ENCODE data around the gene TMEM183A. TPM values are rescaled to one million over a fixed set of nuclear protein-coding genes. Genes with fewer than 3 reads are reported as not detected.

Gene TMEM183A
- polyA plus RNA-seq, 1 of the 3 experiments (the other 2 are of a cell fraction), result 47.9 TPM

DNA sequence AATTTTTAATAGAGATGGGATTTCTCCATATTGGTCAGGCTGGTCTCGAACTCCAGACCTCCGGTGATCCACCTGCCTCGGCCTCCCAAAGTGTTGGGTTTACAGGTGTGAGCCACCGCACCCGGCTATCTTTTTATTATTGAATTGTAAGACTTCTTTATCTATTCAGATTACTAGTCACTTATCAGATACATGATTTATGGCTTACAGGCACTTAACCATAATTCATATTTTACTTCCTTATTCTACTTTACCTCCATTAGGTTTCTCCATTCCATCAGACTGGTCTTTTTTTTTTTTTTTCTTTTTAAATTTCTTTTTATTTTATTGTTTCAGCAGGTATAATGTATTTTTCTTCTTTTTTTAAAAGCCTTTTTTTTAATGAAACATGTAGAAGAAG lies 4.4 kb downstream of the TMEM183A start:
- CTCF ChIA-PET, result interaction anchor here (0.7 kb wide), 1 partner anchor 15 kb away, joined by 3 read pairs; the partner anchor contains the start of gene PPFIA4
- no peaks in the 10 kb centered on the region for H3K9me2 ChIP-seq
- H3K27ac ChIP-seq (ENCODE audit: low read depth in 2 of 2, low read length in 1 of 2), result no peak overlapping the region
- POLR2A ChIA-PET, result no interaction called here
- no peaks in the 10 kb centered on the region for H3K27me3 ChIP-seq (ENCODE audit: insufficient read depth)
- no peak overlapping the region for H3K4me3 ChIP-seq (ENCODE audit: low read depth in 2 of 2, low read length in 1 of 2)
- no peak overlapping the region for H2AFZ ChIP-seq (ENCODE audit: low read depth)
- DNase-seq, result no peak
- WGBS (ENCODE audit: low lambda C conversion rate), result 98% methylated on average over 5 of the region's 5 CpGs
- peaks cover 6% of the 10 kb centered on the region in 2 experiments; a peak in 3 of 4 replicates for H3K4me1 ChIP-seq (ENCODE audit: control insufficient read depth in 1 of 2, insufficient read depth in 2 of 2, low read depth in 1 of 2, low read length in 1 of 2)
- no peaks in the 10 kb centered on the region; the same call in 1 of the 2 replicates for H4K20me1 ChIP-seq (ENCODE audit: insufficient read depth)
- peaks cover 82% of the 10 kb centered on the region for H3K79me2 ChIP-seq (ENCODE audit: insufficient read depth)
- H3K36me3 ChIP-seq (replicated peaks in 1 of 2; ENCODE audit: control insufficient read depth in 1 of 2, insufficient read depth in 2 of 2, low read length in 1 of 2), result peaks cover 55 to 62% of the 10 kb centered on the region in 2 experiments
- TF ChIP-seq, protein P1, sequence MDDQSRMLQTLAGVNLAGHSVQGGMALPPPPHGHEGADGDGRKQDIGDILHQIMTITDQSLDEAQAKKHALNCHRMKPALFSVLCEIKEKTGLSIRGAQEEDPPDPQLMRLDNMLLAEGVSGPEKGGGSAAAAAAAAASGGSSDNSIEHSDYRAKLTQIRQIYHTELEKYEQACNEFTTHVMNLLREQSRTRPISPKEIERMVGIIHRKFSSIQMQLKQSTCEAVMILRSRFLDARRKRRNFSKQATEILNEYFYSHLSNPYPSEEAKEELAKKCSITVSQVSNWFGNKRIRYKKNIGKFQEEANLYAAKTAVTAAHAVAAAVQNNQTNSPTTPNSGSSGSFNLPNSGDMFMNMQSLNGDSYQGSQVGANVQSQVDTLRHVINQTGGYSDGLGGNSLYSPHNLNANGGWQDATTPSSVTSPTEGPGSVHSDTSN (IDR thresholded peaks at IDR 0.05), result no peak
- TF ChIP-seq EZH2phosphoT487 (IDR thresholded peaks at IDR 0.05; ENCODE audit: borderline replicate concordance, low read depth), result no peak
- no peak for TF ChIP-seq JUND (IDR thresholded peaks at IDR 0.05)
- no peak for TF ChIP-seq MXI1 (IDR thresholded peaks at IDR 0.05; ENCODE audit: low read depth, low read length)
- TF ChIP-seq ELF1 (IDR thresholded peaks at IDR 0.05), result no peak
- no peak for TF ChIP-seq MAX (IDR thresholded peaks at IDR 0.05; ENCODE audit: low read depth)
- TF ChIP-seq TAF1 (IDR thresholded peaks at IDR 0.05; ENCODE audit: borderline replicate concordance, low read depth, low read length), result no peak
- no peak for TF ChIP-seq RFX5 (IDR thresholded peaks at IDR 0.05; ENCODE audit: low read length)
- no peak for TF ChIP-seq NRF1 (IDR thresholded peaks at IDR 0.05; ENCODE audit: low read depth, low read length)
- TF ChIP-seq, protein P2, sequence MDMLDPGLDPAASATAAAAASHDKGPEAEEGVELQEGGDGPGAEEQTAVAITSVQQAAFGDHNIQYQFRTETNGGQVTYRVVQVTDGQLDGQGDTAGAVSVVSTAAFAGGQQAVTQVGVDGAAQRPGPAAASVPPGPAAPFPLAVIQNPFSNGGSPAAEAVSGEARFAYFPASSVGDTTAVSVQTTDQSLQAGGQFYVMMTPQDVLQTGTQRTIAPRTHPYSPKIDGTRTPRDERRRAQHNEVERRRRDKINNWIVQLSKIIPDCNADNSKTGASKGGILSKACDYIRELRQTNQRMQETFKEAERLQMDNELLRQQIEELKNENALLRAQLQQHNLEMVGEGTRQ (IDR thresholded peaks at IDR 0.05; ENCODE audit: borderline replicate concordance, low read depth, low read length), result no peak
- no peak for TF ChIP-seq USF1 (IDR thresholded peaks at IDR 0.05; ENCODE audit: borderline replicate concordance, low read depth)
- TF ChIP-seq CHD2 (IDR thresholded peaks at IDR 0.05; ENCODE audit: low read length, partially characterized antibody), result no peak
- TF ChIP-seq, protein P3, sequence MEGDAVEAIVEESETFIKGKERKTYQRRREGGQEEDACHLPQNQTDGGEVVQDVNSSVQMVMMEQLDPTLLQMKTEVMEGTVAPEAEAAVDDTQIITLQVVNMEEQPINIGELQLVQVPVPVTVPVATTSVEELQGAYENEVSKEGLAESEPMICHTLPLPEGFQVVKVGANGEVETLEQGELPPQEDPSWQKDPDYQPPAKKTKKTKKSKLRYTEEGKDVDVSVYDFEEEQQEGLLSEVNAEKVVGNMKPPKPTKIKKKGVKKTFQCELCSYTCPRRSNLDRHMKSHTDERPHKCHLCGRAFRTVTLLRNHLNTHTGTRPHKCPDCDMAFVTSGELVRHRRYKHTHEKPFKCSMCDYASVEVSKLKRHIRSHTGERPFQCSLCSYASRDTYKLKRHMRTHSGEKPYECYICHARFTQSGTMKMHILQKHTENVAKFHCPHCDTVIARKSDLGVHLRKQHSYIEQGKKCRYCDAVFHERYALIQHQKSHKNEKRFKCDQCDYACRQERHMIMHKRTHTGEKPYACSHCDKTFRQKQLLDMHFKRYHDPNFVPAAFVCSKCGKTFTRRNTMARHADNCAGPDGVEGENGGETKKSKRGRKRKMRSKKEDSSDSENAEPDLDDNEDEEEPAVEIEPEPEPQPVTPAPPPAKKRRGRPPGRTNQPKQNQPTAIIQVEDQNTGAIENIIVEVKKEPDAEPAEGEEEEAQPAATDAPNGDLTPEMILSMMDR (IDR thresholded peaks at IDR 0.05), result no peak
- TF ChIP-seq RCOR1 (IDR thresholded peaks at IDR 0.05; ENCODE audit: low read length), result no peak
- TF ChIP-seq MEF2A (IDR thresholded peaks at IDR 0.05; ENCODE audit: borderline replicate concordance, low read depth), result no peak
- no peak for TF ChIP-seq NFIC (IDR thresholded peaks at IDR 0.05; ENCODE audit: borderline replicate concordance)
- TF ChIP-seq, protein P4, sequence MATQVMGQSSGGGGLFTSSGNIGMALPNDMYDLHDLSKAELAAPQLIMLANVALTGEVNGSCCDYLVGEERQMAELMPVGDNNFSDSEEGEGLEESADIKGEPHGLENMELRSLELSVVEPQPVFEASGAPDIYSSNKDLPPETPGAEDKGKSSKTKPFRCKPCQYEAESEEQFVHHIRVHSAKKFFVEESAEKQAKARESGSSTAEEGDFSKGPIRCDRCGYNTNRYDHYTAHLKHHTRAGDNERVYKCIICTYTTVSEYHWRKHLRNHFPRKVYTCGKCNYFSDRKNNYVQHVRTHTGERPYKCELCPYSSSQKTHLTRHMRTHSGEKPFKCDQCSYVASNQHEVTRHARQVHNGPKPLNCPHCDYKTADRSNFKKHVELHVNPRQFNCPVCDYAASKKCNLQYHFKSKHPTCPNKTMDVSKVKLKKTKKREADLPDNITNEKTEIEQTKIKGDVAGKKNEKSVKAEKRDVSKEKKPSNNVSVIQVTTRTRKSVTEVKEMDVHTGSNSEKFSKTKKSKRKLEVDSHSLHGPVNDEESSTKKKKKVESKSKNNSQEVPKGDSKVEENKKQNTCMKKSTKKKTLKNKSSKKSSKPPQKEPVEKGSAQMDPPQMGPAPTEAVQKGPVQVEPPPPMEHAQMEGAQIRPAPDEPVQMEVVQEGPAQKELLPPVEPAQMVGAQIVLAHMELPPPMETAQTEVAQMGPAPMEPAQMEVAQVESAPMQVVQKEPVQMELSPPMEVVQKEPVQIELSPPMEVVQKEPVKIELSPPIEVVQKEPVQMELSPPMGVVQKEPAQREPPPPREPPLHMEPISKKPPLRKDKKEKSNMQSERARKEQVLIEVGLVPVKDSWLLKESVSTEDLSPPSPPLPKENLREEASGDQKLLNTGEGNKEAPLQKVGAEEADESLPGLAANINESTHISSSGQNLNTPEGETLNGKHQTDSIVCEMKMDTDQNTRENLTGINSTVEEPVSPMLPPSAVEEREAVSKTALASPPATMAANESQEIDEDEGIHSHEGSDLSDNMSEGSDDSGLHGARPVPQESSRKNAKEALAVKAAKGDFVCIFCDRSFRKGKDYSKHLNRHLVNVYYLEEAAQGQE (IDR thresholded peaks at IDR 0.05; ENCODE audit: low read depth, low read length), result no peak
- no peak for TF ChIP-seq SMC3 (IDR thresholded peaks at IDR 0.05; ENCODE audit: low read depth, low read length)
- no peak for TF ChIP-seq FOSL2 (IDR thresholded peaks at IDR 0.05; ENCODE audit: borderline replicate concordance, low read depth)
- no peak for TF ChIP-seq RXRA (IDR thresholded peaks at IDR 0.05; ENCODE audit: borderline replicate concordance, low read depth)
- H3K9ac ChIP-seq, result no peak overlapping the region
- H3F3A ChIP-seq (replicated peaks; ENCODE audit: insufficient read depth), result peaks cover 5% of the 10 kb centered on the region
- no peak overlapping the region for H3K4me2 ChIP-seq
- H3K9me3 ChIP-seq, result no peaks in the 10 kb centered on the region

Measured in SK-N-SH (cell line).